Upper lobe of left lung (tissue), 6 donors: ENCODE data around the gene PATJ. TPM values are rescaled to one million over a fixed set of nuclear protein-coding genes. Genes with fewer than 3 reads are reported as not detected.

ENCODE experiments used
- ATAC-seq, 2 donors: fragments of 200-7000 bp; cut with Tn5 transposase; one replicate each; pipeline ENCODE4 v1.9.1; 2022; ENCODE audit warnings: mild to moderate bottlenecking in 2 of 2, moderate library complexity in 2 of 2; ENCODE audit not compliant: low FRiP score in 2 of 2
- DNase-seq, 2 donors: peaks; one replicate each; pipeline ENCODE4 v3.0.0-alpha.2; 2019 to 2020
- H3K27ac ChIP-seq, 4 donors: fragments of 200-600 bp; sonication (generic); one replicate each; pipeline ENCODE4 v1.5.1; 2016 to 2019
- H3K27me3 ChIP-seq, 4 donors: fragments of 200-600 bp; sonication (generic); one replicate each; pipeline ENCODE4 v1.5.1; 2017 to 2019
- H3K36me3 ChIP-seq, 4 donors: fragments of 200-600 bp; sonication (generic); one replicate each; pipeline ENCODE4 v1.5.1; 2016 to 2019
- H3K4me1 ChIP-seq, 4 donors: fragments of 200-600 bp; sonication (generic); one replicate each; pipeline ENCODE4 v1.5.1; 2018 to 2019
- H3K4me3 ChIP-seq, 4 donors: fragments of 200-600 bp; sonication (generic); one replicate each; pipeline ENCODE4 v1.5.1; 2017 to 2019; ENCODE audit warnings: mild to moderate bottlenecking in 2 of 4, moderate library complexity in 1 of 4
- H3K9me3 ChIP-seq, 4 donors: fragments of 200-600 bp; sonication (generic); one replicate each; pipeline ENCODE4 v1.5.1; 2018 to 2019
- EP300 ChIP-seq, 4 donors: sonication (generic); formaldehyde crosslinking; IDR thresholded peaks; one replicate each; pipeline ENCODE4 v1.5.1; 2017; ENCODE audit warnings: antibody characterized with exemption in 4 of 4, control low read depth in 2 of 4
- POLR2A ChIP-seq, 4 donors: fragments of 450-650 bp; IDR thresholded peaks; one replicate each; pipeline ENCODE4 v1.5.1; 2016 to 2017; ENCODE audit warnings: antibody characterized with exemption in 4 of 4, mild to moderate bottlenecking in 2 of 4
- POLR2AphosphoS5 ChIP-seq, 2 donors: sonication (generic); formaldehyde crosslinking; IDR thresholded peaks; one replicate each; pipeline ENCODE4 v1.5.1; 2017; ENCODE audit warnings: antibody characterized with exemption in 2 of 2
- whole genome bisulfite sequencing, 2 donors: methylation state at CpG; one replicate each; pipeline ENCODE4 v1.1.5; 2017 to 2018; 5-methylcytosine and 5-hydroxymethylcytosine counted together
- total RNA-seq, 6 donors: library from RNA; depleted of rRNA in 4 of 6; stranded (reverse); fragments of >200 nt in 4 of 6; gene quantifications; one replicate each; pipeline versions ENCODE4 v1.1.0 to v1.2.1, GENCODE V29; 2016 to 2021
- TF ChIP-seq, protein P1 (sequence below), 6 experiments: fragments of 450-650 bp in 4 of 6; fragments of 200-600 bp in 2 of 6; sonication (generic) in 2 of 6; IDR thresholded peaks; one replicate each; pipeline ENCODE4 v1.5.1; 2016 to 2019; ENCODE audit warnings: antibody characterized with exemption in 6 of 6
- donor health status: DM: no; HTN: no; CAD: no; lungs with moderate emphysema.
- donor health status: DM: no; HTN: yes; CAD: no; lungs with severe emphysema.

Gene PATJ
- total RNA-seq, 6 donors from 2014 or later = 37.1 to 217 (median 70.5) TPM

DNA sequence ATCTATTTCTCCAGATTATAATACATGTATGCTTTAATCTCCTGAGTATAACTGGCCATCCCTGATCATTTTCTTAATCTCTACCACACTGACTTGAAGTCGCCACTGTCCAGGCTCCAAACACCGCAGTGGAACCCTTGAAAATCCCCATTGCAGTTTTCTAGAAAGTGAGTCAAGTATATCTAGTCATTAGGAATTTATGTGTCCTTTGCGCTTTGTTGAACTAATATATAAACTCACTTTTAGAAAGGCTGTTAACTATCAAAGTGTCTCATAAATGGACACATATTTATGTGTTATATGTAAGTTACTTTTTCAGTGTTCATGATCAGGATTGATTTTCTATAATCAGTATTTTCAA is 211.5 kb downstream of the PATJ start:
- Histone ChIP-seq H3K4me1 (no peaks in the 10 kb centered on the region), H3K36me3 (no peaks in the 10 kb centered on the region), H3K27ac (no peak overlapping the region), H3K4me3 (no peak overlapping the region), H3K9me3 (no peaks in the 10 kb centered on the region), H3K27me3 (no peaks in the 10 kb centered on the region)
- WGBS, 2 donors = 95 to 99% methylated on average over 3 of the region's 3 CpGs
- no peak for TF ChIP-seq POLR2AphosphoS5 (IDR thresholded peaks at IDR 0.05)
- no peak for TF ChIP-seq EP300 (IDR thresholded peaks at IDR 0.05)
- TF ChIP-seq, protein P1, sequence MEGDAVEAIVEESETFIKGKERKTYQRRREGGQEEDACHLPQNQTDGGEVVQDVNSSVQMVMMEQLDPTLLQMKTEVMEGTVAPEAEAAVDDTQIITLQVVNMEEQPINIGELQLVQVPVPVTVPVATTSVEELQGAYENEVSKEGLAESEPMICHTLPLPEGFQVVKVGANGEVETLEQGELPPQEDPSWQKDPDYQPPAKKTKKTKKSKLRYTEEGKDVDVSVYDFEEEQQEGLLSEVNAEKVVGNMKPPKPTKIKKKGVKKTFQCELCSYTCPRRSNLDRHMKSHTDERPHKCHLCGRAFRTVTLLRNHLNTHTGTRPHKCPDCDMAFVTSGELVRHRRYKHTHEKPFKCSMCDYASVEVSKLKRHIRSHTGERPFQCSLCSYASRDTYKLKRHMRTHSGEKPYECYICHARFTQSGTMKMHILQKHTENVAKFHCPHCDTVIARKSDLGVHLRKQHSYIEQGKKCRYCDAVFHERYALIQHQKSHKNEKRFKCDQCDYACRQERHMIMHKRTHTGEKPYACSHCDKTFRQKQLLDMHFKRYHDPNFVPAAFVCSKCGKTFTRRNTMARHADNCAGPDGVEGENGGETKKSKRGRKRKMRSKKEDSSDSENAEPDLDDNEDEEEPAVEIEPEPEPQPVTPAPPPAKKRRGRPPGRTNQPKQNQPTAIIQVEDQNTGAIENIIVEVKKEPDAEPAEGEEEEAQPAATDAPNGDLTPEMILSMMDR (IDR thresholded peaks at IDR 0.05) = no peak
- no peak for DNase-seq
- ATAC-seq = no peak

DNA sequence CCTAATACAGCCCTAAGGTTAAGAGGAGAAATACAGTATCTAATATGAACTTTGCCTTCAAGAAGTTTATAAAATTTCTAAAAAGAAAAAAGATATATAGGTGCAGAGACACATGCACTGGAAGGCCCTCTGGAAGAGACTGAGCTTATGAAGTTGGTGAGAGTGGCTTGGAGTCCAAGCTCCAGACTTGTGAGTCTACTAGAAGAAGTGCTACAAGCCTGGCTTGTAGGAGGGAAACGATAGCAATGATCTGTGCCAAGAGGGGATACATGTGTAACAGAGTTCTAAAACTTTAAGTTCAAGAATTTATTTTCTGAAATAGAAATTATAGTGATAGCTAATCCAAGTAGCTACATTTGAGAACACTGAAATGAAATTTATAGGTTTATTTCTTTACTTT is 213.0 kb downstream of the PATJ start:
- Histone ChIP-seq H3K4me1 (no peaks in the 10 kb centered on the region), H3K4me3 (no peak overlapping the region), H3K27ac (no peak overlapping the region), H3K9me3 (no peaks in the 10 kb centered on the region), H3K36me3 (no peaks in the 10 kb centered on the region), H3K27me3 (no peaks in the 10 kb centered on the region)
- 78 to 88% methylated on average over 1 of the region's 1 CpG for WGBS, 2 donors
- no peak for DNase-seq
- TF ChIP-seq POLR2AphosphoS5 (IDR thresholded peaks at IDR 0.05) (no peak), EP300 (IDR thresholded peaks at IDR 0.05) (no peak), POLR2A (IDR thresholded peaks at IDR 0.05) (no peak)
- TF ChIP-seq, protein P1 (IDR thresholded peaks at IDR 0.05) = no peak
- no peak for ATAC-seq

DNA sequence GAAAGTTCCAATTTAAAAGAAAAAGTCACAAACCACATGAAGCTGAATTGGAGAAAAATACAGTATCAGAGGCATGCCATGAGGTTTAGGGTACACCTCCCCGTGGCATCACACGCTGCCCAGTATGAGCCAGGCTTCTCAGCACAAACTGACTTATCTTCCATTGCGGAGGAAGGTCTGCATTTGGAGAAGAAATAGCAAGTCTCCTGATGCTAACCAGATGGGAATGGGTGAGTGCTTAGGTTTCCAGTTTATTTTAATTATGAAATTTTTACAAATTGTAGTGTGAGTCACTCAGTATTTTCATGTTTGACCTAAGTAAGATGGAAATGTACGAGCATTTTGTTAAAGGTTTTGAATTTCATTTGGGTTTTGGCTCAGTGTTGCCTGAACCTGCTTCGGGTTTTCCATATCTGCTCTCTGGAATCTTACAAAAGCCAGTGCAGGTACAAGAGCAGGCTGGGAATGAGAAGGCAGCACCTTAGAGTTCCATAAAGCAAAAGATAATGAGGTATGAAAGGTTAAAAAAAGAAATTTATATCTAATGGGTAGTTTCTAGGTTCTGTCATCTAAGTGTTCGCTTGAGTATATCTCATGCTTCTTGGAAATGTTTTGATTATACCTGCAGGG is 213.9 kb downstream of the PATJ start:
- no peaks in the 10 kb centered on the region for H3K27me3 ChIP-seq
- H3K36me3 ChIP-seq = no peaks in the 10 kb centered on the region
- no peaks in the 10 kb centered on the region for H3K9me3 ChIP-seq
- no peaks in the 10 kb centered on the region for H3K4me1 ChIP-seq
- ATAC-seq (no peak), DNase-seq (no peak)
- H3K4me3 ChIP-seq = no peak overlapping the region
- TF ChIP-seq EP300 (IDR thresholded peaks at IDR 0.05) (no peak), POLR2A (IDR thresholded peaks at IDR 0.05) (no peak)
- WGBS, 2 donors = 85 to 92% methylated on average over 6 of the region's 6 CpGs
- H3K27ac ChIP-seq = no peak overlapping the region

GRCh38 chr1:61956784-61957183 is 214.5 kb downstream of the PATJ start:
- Histone ChIP-seq H3K4me1 (no peaks in the 10 kb centered on the region), H3K27ac (no peak overlapping the region), H3K36me3 (no peaks in the 10 kb centered on the region), H3K27me3 (no peaks in the 10 kb centered on the region), H3K9me3 (no peaks in the 10 kb centered on the region), H3K4me3 (no peak overlapping the region)
- DNase-seq = no peak
- 88% methylated on average over 2 of the region's 2 CpGs for WGBS, 2 donors
- no peak for TF ChIP-seq POLR2AphosphoS5 (IDR thresholded peaks at IDR 0.05)
- TF ChIP-seq POLR2A (IDR thresholded peaks at IDR 0.05) = no peak
- TF ChIP-seq, protein P1 (IDR thresholded peaks at IDR 0.05) = no peak
- TF ChIP-seq EP300 (IDR thresholded peaks at IDR 0.05) = no peak
- ATAC-seq = no peak

DNA sequence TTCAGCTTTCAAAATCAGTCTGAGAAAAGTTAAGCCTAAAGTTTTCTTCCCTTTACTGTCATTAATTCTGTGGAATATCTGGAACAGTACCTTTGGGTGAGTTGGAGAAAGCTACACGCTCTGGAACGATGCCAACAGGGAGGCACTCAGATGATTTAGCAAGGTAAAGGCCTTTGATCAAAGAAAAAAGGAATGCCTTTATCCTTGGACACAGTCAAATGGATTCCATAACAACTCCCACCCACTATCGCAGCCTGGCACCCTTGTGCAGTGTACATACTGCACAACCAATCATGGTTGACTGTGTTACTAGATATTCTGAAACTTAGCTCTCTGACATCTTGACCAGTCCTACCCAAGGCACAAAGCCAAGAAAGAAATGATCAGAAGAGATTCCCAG is 218.7 kb downstream of the PATJ start:
- no peak for DNase-seq
- no peaks in the 10 kb centered on the region for H3K9me3 ChIP-seq
- ATAC-seq = no peak

More for the DNA sequence above, 218.7 kb downstream of the PATJ start:
- H3K4me1 ChIP-seq = no peaks in the 10 kb centered on the region
- H3K36me3 ChIP-seq = no peaks in the 10 kb centered on the region
- no peak overlapping the region for H3K4me3 ChIP-seq
- no peaks in the 10 kb centered on the region for H3K27me3 ChIP-seq
- WGBS, 2 donors = 78 to 86% methylated on average over 3 of the region's 3 CpGs
- TF ChIP-seq EP300 (IDR thresholded peaks at IDR 0.05) = no peak
- TF ChIP-seq POLR2AphosphoS5 (IDR thresholded peaks at IDR 0.05) = no peak
- TF ChIP-seq, protein P1 (IDR thresholded peaks at IDR 0.05) = no peak
- no peak overlapping the region for H3K27ac ChIP-seq
